Adipose tissue (tissue), 3 donors: ENCODE data around the gene DENND5A. TPM values are rescaled to one million over a fixed set of nuclear protein-coding genes. Genes with fewer than 3 reads are reported as not detected.

Experiments used
- H3K27ac ChIP-seq: one replicate; pipeline ENCODE4 v1.5.1; 2013; ENCODE audit warnings: low read depth, low read length
- whole genome bisulfite sequencing, 3 donors: extraction: QIAGEN DNeasy Blood & Tissue Kit; methylation state at CpG; one replicate each; pipeline ENCODE4 v1.1.7; 2013; 5-methylcytosine and 5-hydroxymethylcytosine counted together
- polyA plus RNA-seq, 3 donors: library from polyadenylated mRNA; stranded (reverse); fragments of 200-250 nt; gene quantifications; one replicate each; pipeline ENCODE4 v1.2.3, GENCODE V29; 2013
- donor health status: healthy with polysubstance abuse.
- donor health status: Bipolar disorder and iron deficiency.
- donor health status: healthy.

Gene DENND5A
- polyA plus RNA-seq, 3 donors = 39.3 to 79.4 (median 70.3) TPM

GRCh38 chr11:9151631-9152030 is 113.5 kb downstream of the DENND5A start:
- H3K27ac ChIP-seq = no peak overlapping the region
- 70 to 86% (median 76%) methylated on average over 2 of the region's 2 CpGs for WGBS, 3 donors

- 88 to 97% (median 93%) methylated on average over 1 of the region's 1 CpG for WGBS, 3 donors
- no peak overlapping the region for H3K27ac ChIP-seq
Measured at GRCh38 chr11:9150926-9151325, 114.2 kb downstream of the DENND5A start.

GRCh38 chr11:9150501-9150900 is 114.6 kb downstream of the DENND5A start:
- no peak overlapping the region for H3K27ac ChIP-seq
- WGBS, 3 donors = 54 to 79% (median 63%) methylated on average over 2 of the region's 2 CpGs

- H3K27ac ChIP-seq = no peak overlapping the region
- 91 to 98% (median 96%) methylated on average over 2 of the region's 2 CpGs for WGBS, 3 donors
Measured at GRCh38 chr11:9148727-9149126, 116.4 kb downstream of the DENND5A start.

- WGBS, 3 donors = 97 to 100% (median 98%) methylated on average over 2 of the region's 2 CpGs
- no peak overlapping the region for H3K27ac ChIP-seq
Measured at GRCh38 chr11:9148035-9148434, 117.1 kb downstream of the DENND5A start.

GRCh38 chr11:9146477-9146876 is 118.7 kb downstream of the DENND5A start:
- WGBS, 3 donors = 93 to 99% (median 98%) methylated on average over 2 of the region's 2 CpGs
- H3K27ac ChIP-seq = no peak overlapping the region

GRCh38 chr11:9145283-9145682 is 119.9 kb downstream of the DENND5A start:
- 90 to 98% (median 96%) methylated on average over 2 of the region's 2 CpGs for WGBS, 3 donors
- no peak overlapping the region for H3K27ac ChIP-seq

GRCh38 chr11:9144828-9145227 is 120.3 kb downstream of the DENND5A start:
- 92 to 99% (median 98%) methylated on average over 2 of the region's 2 CpGs for WGBS, 3 donors

GRCh38 chr11:9143721-9144120 is 121.4 kb downstream of the DENND5A start:
- 94 to 100% (median 98%) methylated on average over 1 of the region's 1 CpG for WGBS, 3 donors
- no peak overlapping the region for H3K27ac ChIP-seq

More at GRCh38 chr11:9144828-9145227, 120.3 kb downstream of the DENND5A start:
- H3K27ac ChIP-seq = no peak overlapping the region

GRCh38 chr11:9142732-9143131 is 122.4 kb downstream of the DENND5A start:
- H3K27ac ChIP-seq = no peak overlapping the region
- 90 to 95% (median 93%) methylated on average over 7 of the region's 7 CpGs for WGBS, 3 donors

- WGBS, 3 donors = 83 to 95% (median 86%) methylated on average over 7 of the region's 7 CpGs
- no peak overlapping the region for H3K27ac ChIP-seq
Measured at GRCh38 chr11:9141186-9141585, 124.0 kb downstream of the DENND5A start.

GRCh38 chr11:9139628-9140357 is 125.4 kb downstream of the DENND5A start:
- 44 to 69% (median 64%) methylated on average over 5 to 7 of the region's 7 CpGs for WGBS, 3 donors
- H3K27ac ChIP-seq = no peak overlapping the region

- 44 to 60% (median 56%) methylated on average over 18 of the region's 18 CpGs for WGBS, 3 donors
- H3K27ac ChIP-seq = no peak overlapping the region
Measured at GRCh38 chr11:9138612-9139579, 126.3 kb downstream of the DENND5A start.

- WGBS, 3 donors = 62 to 74% (median 73%) methylated on average over 3 of the region's 3 CpGs
- no peak overlapping the region for H3K27ac ChIP-seq
Measured at GRCh38 chr11:9138133-9138453, 127.1 kb downstream of the DENND5A start.

GRCh38 chr11:9137293-9138132 is 127.6 kb downstream of the DENND5A start:
- WGBS, 3 donors = 11 to 29% (median 28%) methylated on average over 10 of the region's 10 CpGs
- H3K27ac ChIP-seq = no peak overlapping the region

- H3K27ac ChIP-seq = no peak overlapping the region
- WGBS, 3 donors = 84 to 92% (median 91%) methylated on average over 2 of the region's 2 CpGs
Measured at GRCh38 chr11:9136741-9137140, 128.4 kb downstream of the DENND5A start.

GRCh38 chr11:9133956-9134355 is 131.2 kb downstream of the DENND5A start:
- WGBS, 3 donors = 95 to 99% (median 98%) methylated on average over 2 of the region's 2 CpGs
- H3K27ac ChIP-seq = no peak overlapping the region

- no peak overlapping the region for H3K27ac ChIP-seq
- WGBS, 3 donors = 96 to 97% (median 97%) methylated on average over 5 of the region's 5 CpGs
Measured at GRCh38 chr11:9132203-9132878, 132.8 kb downstream of the DENND5A start.
